Measurements from ENCODE around the gene ATP9B.

Gene ATP9B

DNA sequence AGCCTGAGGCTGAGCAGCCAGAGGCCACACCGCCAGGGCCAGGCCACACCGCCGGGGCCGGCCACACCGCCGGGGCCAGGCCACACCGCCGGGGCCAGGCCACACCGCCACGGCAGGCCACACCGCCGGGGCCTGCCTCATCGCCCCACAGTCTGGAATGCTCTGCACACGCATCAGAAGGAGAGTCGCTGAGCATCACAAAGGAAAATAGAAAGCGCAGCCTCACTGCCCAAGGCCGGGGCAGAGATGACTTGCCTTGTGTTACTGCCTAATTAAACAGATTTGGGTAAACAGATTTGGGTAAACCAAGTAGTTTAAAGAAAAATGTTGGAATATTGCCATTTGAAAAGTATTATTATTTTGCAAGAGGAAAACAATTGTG lies 316.1 kb downstream of the ATP9B start:
- DNase-seq = no peak

DNA sequence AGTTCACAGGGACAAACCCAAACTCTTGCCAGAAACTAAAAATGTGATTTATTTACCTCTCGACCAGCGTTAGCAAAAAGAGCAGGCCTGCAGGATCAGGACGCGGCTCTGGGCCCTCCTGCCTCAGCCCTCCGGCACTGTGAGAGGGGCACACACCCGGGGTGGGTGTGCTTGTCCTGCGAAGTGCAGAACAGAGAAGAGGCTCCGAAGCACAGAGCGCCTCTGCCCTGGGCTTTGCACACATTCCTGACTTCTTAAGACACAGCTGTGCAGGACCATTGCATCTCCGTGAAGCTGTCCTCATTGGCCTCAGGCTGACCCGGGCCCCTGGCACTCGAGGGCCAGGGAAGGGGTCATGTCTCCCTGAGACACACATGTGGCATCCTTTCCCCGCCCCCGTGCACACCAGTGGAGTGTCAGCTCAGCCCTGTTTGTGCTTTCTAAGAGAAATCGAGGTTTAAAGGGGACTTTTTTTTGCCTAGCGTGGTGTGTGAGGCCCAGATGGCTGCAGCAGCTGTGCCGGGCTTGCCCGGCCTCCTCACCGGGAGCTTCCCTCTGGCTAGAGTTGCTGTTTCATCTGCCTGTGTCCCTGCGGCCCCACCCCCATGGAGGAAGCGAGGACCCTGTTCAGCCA lies 316.6 kb downstream of the ATP9B start:
- no peak for DNase-seq

DNA sequence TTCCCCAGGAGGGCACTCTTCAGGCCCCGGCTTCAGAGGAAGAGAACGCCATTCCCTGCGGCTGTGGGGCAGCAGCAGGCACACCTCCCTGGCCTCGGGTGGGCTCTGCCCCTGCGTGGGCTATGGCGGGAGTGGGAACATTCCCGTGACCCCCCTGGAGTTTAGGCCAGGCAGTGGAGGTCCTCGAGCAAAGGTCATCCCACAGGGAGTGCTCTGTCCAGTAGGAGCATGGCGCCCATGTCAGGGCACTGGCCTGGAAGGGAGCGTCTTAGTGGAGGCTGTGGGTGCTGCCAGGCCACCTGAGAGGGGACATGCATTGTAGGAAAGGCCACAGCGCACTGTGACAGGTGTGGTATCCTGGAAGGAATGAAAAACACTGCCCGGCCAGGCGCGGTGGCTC lies 317.4 kb downstream of the ATP9B start:
- DNase-seq = no peak

DNA sequence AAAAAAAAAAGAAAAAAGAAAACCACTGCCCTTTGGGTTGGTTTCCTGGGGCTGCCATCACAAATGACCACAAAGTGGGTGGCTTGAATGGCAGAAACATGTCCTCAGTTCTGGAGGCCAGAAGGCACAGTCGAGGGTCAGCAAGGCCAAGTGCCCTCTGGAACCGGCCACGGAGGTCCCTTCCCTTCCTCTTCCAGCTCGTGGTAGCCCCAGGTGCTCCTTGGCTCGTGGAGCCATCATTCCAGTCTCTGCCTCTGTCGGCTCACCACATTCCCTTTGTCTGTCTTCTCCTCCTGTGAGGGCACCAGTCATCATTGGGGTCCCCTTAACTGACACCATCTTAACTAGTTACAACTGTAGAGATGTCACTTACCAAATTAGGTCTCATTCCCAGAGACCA lies 318.0 kb downstream of the ATP9B start:
- no peak for DNase-seq

- no peak for DNase-seq
Observed at GRCh38 chr18:79387615-79388014, 318.4 kb downstream of the ATP9B start.

GRCh38 chr18:79388043-79388442 lies 318.8 kb downstream of the ATP9B start:
- no peak for DNase-seq

- DNase-seq = no peak
Observed at GRCh38 chr18:79389689-79390088, 320.5 kb downstream of the ATP9B start.

DNA sequence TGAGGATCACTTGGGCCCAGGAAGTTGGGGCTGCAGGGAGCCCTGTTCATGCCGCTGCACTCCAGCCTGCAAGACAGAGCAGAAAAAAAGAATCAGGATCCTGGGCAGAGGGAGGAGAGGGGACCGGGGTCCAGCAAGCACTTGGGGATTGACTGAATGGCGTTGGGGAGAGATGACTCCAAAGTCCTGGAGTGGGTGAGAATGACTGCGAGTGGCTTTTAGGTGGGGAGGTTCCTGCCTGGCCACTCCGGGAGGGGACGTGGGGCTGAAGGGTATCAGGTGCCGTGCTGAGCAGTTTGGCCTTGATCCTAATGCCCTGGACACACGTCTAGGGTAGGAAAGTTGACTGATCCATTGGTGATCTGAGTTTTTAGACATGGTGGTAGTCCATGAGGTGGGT lies 323.0 kb downstream of the ATP9B start:
- DNase-seq = no peak

DNA sequence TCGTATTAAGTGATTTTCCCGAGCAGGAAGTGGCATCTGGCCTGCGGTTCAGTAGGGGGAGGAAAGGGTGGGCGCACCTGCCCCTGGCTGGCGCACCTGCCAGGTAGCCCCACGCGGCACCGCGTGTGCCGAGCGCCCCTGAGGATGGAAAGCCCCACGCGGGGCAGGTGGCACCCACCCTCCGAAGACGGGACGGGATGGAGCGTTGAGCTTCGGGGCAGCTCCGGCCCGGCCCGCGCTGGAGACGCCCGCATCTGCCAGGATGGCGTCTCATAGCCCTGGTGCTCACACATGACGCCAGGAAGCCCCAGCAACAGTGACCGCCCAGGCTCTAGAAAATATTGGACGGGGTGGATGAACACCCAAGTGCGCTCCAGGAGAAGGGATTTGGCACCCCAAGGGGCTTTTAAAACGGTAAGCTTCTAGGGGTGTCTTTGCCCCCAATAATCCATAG lies 324.0 kb downstream of the ATP9B start:
- no peak for DNase-seq

GRCh38 chr18:79393635-79394533 lies 324.7 kb downstream of the ATP9B start:
- DNase-seq = peak; percentile 7

DNA sequence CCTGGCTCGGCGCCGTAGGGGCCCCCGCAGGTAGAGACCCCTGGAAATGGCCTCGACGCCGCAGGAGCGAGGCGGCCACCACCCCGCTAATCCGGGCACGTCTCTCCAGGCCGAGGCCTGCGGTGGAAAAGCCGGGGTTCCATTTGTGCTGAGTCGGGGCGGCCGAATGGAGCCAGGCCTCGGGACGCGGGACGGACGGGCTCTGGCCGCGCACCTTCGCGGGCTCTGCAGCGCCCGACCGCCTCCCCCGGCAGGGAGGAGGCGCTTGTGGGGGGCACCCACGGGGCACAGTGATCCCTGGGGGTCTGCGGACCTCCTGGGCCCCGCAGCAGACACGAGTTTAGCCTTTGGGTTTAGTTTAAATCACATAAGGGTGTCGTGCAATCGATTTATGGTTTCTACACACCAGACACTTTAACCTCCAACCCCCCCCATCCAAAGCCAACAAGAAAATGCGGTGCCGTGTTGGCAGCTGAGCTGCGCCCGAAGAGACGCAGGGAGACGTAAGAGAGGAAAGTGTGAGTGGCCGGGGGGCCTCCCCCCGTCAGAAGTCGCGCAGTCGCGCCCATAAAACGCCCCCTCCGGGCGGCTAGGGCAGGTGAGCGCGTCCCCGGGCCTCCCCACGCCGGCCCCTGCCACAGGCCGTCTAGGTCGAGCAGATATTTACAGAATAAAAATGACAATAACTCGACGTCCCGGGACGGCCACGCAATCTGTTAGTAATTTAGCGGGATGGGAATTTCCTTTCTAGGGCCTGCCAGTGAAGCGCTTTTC lies 325.5 kb downstream of the ATP9B start:
- no peak for DNase-seq

DNA sequence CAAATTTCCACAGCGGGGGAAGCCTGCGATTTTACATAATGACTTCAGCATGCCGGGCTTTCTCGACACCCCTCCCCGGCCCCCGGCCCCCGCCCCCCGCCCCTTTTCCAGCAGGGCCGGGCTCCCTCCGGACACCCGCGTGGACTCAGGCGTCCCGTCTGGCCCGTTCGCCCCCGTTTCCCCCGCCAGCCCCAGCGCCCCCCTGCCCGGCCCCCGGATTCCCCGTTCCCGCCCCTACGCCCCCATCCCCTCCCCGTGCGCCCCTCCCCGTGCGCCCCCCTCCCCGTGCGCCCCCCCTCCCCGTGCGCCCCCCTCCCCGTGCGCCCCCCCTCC lies 326.1 kb downstream of the ATP9B start:
- DNase-seq = no peak

GRCh38 chr18:79395761-79396404 lies 326.7 kb downstream of the ATP9B start, which contains the start of gene NFATC1:
TSS of gene NFATC1 (plus strand) at chr18:79395930. CDS start at chr18:79396225, 295 bp downstream.
- DNase-seq = peak; percentile 14

DNA sequence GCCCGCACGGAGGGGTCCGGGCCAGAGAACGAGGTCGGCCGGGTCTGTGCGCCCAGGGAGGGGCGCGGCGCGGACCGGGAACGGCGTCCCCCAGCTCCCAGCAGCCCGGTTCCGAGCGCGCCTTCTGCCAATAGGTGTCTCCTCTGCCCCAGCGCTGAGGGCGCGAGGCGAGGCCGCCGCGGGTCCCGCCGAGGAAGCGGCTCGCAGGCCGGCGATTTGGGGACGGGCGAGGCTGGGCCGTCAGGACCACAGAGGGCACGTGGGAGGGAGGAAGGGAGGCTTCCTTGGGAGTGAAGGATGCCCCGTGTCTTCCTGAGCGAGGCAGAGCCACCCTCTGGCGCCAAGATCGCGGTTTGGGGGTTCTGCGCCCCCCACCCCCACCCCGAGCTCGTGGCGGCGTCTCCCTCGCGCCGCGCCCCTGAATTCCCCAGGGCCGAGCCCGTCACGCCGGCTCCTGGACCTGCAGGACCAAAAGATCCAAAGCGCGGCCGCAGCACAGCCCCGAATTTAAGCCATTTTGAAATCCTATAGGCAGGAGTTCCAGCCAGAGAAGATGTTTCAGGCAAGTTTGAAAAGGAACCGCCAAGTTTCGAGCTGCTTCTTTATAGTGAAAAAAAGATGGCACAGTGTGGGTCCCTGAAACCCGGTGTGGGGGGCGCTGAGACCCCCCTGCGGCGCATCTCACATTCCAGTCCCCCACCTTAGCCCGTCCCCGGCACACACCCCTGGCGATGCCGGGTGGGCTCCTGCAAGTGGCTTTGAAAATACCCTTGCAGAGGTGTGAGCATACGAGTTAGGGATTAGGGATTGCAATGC lies 327.4 kb downstream of the ATP9B start:
- DNase-seq = peak; percentile 37

DNA sequence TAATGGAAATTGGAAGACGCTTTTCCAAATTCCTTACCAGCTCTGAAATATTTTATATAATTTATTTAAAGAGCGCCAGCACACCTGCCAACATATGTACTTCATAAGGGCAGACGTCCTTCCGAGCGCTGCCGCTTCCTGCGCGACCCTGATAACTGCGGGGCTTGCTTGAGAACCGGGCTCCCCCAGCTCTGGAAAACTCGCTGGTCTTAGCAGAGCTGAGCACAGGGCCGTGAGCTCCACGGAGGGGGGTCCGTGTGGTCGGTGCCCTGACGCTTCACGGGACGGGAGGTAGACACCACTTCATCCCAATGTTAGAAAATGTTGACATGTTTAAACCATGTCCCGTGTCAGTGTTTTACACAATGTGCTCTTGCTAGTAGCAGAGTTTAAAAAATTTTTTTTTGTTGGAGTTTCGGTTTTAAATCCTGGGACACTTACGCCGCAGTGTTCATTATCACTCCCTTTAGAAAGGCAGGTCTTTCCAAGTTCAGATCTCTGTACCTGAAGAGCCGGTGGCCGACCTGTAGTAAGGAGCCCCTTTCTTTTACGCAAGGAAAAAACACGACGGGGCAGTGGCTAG lies 328.1 kb downstream of the ATP9B start:
- no peak for DNase-seq

- no peak for DNase-seq
Observed at GRCh38 chr18:79397830-79398761, 328.9 kb downstream of the ATP9B start.

GRCh38 chr18:79399275-79400081 lies 330.3 kb downstream of the ATP9B start:
- no peak for DNase-seq

DNA sequence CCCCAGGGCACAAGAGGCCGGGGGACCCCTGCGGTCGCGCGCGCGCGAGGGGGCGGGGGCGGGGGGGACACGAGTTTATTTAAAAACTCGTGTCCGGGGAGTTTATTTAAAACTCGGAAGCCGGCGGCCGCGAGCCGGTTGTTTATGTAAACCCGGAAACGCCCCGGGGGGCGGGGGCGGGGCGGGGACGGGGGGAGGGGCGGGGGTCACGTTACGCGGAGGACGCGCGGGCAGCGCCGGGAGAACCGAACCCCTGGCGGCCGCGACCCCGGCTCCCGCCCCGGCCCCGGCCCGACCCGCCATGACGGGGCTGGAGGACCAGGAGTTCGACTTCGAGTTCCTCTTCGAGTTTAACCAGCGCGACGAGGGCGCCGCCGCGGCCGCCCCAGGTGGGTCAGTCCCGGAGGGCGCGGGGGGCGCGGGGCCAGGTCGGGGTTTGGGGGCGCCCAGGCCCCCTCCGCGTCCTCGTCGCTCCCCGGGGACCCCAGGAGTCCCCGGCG lies 330.9 kb downstream of the ATP9B start:
- no peak for DNase-seq

DNA sequence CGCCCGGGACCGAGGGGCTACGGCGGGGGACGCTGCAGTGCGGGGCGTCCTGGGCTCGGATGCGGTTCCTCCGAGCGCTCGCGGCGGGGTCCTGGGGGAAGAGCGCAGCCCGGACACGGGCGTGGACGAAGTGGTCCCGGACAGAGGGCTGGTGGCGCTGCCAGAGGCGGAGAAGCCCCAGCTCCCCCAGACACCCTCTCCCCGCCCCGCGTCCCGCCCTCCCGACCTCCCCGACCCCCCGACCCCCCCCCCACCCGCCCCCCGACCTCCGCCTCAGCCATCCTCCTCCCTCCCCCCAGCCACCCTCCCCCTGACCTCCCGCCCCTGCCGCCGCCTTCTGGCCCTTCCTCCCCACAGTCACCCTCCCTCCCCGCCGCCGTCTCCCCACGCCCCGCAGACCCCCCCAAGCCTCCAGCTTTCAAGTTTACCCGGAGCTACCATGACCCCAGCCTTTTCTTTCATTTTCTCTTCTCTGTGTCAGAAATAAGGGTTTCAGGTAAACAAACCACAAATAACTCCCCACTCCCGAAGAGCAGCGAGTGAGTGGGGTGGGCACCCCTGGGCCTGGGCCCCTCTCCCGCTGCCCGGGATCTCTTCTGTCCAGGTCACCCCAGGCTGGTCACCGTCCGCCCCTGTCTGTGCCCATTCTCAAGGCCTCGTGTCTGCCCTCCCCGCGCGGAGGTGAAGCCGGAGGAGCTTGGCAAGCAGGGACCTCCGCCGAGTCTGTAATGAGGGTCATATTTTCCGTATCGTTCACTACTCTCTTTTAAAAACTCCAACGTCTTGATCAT lies 331.6 kb downstream of the ATP9B start:
- no peak for DNase-seq

Measured in DMS 273 treated with DMSO at 0.1 percent for 48 hours (cell line).